ENCODE results near the gene VARS2. TPM values are rescaled to one million over a fixed set of nuclear protein-coding genes. Genes with fewer than 3 reads are reported as not detected.

VARS2 gene
- total and polyA plus RNA-seq, 4 donors: 9.4 to 23.3 (median 16.3) TPM

GRCh38 chr6:30935018-30935417 is 21.0 kb downstream of the VARS2 start:
- H3K9ac ChIP-seq (ENCODE audit: low read depth in 1 of 2, low read length in 2 of 2): no peak overlapping the region
- no peak for DNase-seq (ENCODE audit: low spot score)
- H3K36me3 ChIP-seq (ENCODE audit: control insufficient read depth in 4 of 4, insufficient read depth in 3 of 4, low read depth in 1 of 4, low read length in 3 of 4): no peaks in the 10 kb centered on the region
- H3K27ac ChIP-seq (ENCODE audit: low read depth in 1 of 2, low read length in 2 of 2): no peak overlapping the region
- H3K27me3 ChIP-seq (ENCODE audit: control insufficient read depth in 4 of 4, insufficient read depth in 4 of 4, low read length in 3 of 4): peaks cover 0 to 5% (median 1%) of the 10 kb centered on the region in 4 donors
- no peak overlapping the region for H3K4me3 ChIP-seq (ENCODE audit: low read depth in 1 of 3, low read length in 3 of 3)
- H3K4me1 ChIP-seq (ENCODE audit: control insufficient read depth in 4 of 4, insufficient read depth in 4 of 4, low read length in 3 of 4): no peaks in the 10 kb centered on the region
- no peaks in the 10 kb centered on the region for H3K9me3 ChIP-seq (ENCODE audit: control insufficient read depth in 4 of 4, low read length in 3 of 4)
- TF ChIP-seq EGR1 (IDR thresholded peaks at IDR 0.05; ENCODE audit: low read depth in 2 of 2) (no peak), RAD21 (IDR thresholded peaks at IDR 0.05) (no peak), SP1 (IDR thresholded peaks at IDR 0.05) (no peak), CTCF (IDR thresholded peaks at IDR 0.05; ENCODE audit: low read depth, low read length, missing input control) (no peak), HNF4A (conservative IDR thresholded peaks at IDR 0.05) (no peak), TAF1 (conservative IDR thresholded peaks at IDR 0.05) (no peak), RXRA (IDR thresholded peaks at IDR 0.05) (no peak), MAX (IDR thresholded peaks at IDR 0.05) (no peak), YY1 (IDR thresholded peaks at IDR 0.05) (no peak), NR2F2 (IDR thresholded peaks at IDR 0.05) (no peak), FOXA2 (IDR thresholded peaks at IDR 0.05) (no peak)
- 45% methylated on average over 3 of the region's 3 CpGs for WGBS

GRCh38 chr6:30937265-30937664 is 23.2 kb downstream of the VARS2 start:
- Histone ChIP-seq H3K27me3 (ENCODE audit: control insufficient read depth in 4 of 4, insufficient read depth in 4 of 4, low read length in 3 of 4) (peaks cover 0 to 5% (median 2%) of the 10 kb centered on the region in 4 donors), H3K9me3 (ENCODE audit: control insufficient read depth in 4 of 4, low read length in 3 of 4) (no peaks in the 10 kb centered on the region), H3K36me3 (ENCODE audit: control insufficient read depth in 4 of 4, insufficient read depth in 3 of 4, low read depth in 1 of 4, low read length in 3 of 4) (no peaks in the 10 kb centered on the region), H3K9ac (ENCODE audit: low read depth in 1 of 2, low read length in 2 of 2) (no peak overlapping the region), H3K27ac (ENCODE audit: low read depth in 1 of 2, low read length in 2 of 2) (no peak overlapping the region), H3K4me1 (ENCODE audit: control insufficient read depth in 4 of 4, insufficient read depth in 4 of 4, low read length in 3 of 4) (no peaks in the 10 kb centered on the region), H3K4me3 (ENCODE audit: low read depth in 1 of 3, low read length in 3 of 3) (no peak overlapping the region)
- TF ChIP-seq FOXA1 (IDR thresholded peaks at IDR 0.05) (no peak), RAD21 (IDR thresholded peaks at IDR 0.05) (no peak), MAX (IDR thresholded peaks at IDR 0.05) (no peak), NR2F2 (IDR thresholded peaks at IDR 0.05) (no peak), JUND (IDR thresholded peaks at IDR 0.05) (no peak), EGR1 (IDR thresholded peaks at IDR 0.05; ENCODE audit: low read depth in 2 of 2) (no peak), SP1 (IDR thresholded peaks at IDR 0.05) (no peak)
- 80% methylated on average over 6 of the region's 6 CpGs for WGBS
- no peak for DNase-seq (ENCODE audit: low spot score)

- Histone ChIP-seq H3K27ac (ENCODE audit: low read depth in 1 of 2, low read length in 2 of 2) (no peak overlapping the region), H3K4me1 (ENCODE audit: control insufficient read depth in 4 of 4, insufficient read depth in 4 of 4, low read length in 3 of 4) (no peaks in the 10 kb centered on the region), H3K4me3 (ENCODE audit: low read depth in 1 of 3, low read length in 3 of 3) (no peak overlapping the region), H3K9ac (ENCODE audit: low read depth in 1 of 2, low read length in 2 of 2) (no peak overlapping the region), H3K36me3 (ENCODE audit: control insufficient read depth in 4 of 4, insufficient read depth in 3 of 4, low read depth in 1 of 4, low read length in 3 of 4) (no peaks in the 10 kb centered on the region), H3K9me3 (ENCODE audit: control insufficient read depth in 4 of 4, low read length in 3 of 4) (no peaks in the 10 kb centered on the region), H3K27me3 (ENCODE audit: control insufficient read depth in 4 of 4, insufficient read depth in 4 of 4, low read length in 3 of 4) (peaks cover 0 to 5% (median 2%) of the 10 kb centered on the region in 4 donors)
- TF ChIP-seq EGR1 (IDR thresholded peaks at IDR 0.05; ENCODE audit: low read depth in 2 of 2): no peak
- no peak for TF ChIP-seq JUND (IDR thresholded peaks at IDR 0.05)
- TF ChIP-seq TAF1 (conservative IDR thresholded peaks at IDR 0.05): no peak
- no peak for TF ChIP-seq RAD21 (IDR thresholded peaks at IDR 0.05)
- TF ChIP-seq MAX (IDR thresholded peaks at IDR 0.05): no peak
- TF ChIP-seq ATF3 (IDR thresholded peaks at IDR 0.05): no peak
- TF ChIP-seq CTCF (IDR thresholded peaks at IDR 0.05; ENCODE audit: low read depth, low read length, missing input control): no peak
- TF ChIP-seq RXRA (IDR thresholded peaks at IDR 0.05): no peak
- no peak for TF ChIP-seq HNF4G (IDR thresholded peaks at IDR 0.05)
- DNase-seq (ENCODE audit: low spot score): no peak
- 76% methylated on average over 4 of the region's 4 CpGs for WGBS
These were observed 24.7 kb downstream of the VARS2 start for GRCh38 chr6:30938730-30939129.
